Testis (tissue), 3 donors: ENCODE measurements around the gene MRPS14. TPM values are rescaled to one million over a fixed set of nuclear protein-coding genes. Genes with fewer than 3 reads are reported as not detected.
A peak's percentile ranks its signal among the peaks of the same experiment; 100 is the strongest.

Experiments used
- DNase-seq: peaks from one replicate; pipeline ENCODE4 v3.0.0-alpha.2; 2019
- H3K27ac ChIP-seq, 2 donors: fragments of 200-600 bp; sonication (generic); one replicate each; pipeline ENCODE4 v1.5.1; 2019
- H3K27me3 ChIP-seq: fragments of 200-600 bp; sonication (generic); one replicate; pipeline ENCODE4 v1.5.1; 2019
- H3K36me3 ChIP-seq: fragments of 200-600 bp; sonication (generic); one replicate; pipeline ENCODE4 v1.5.1; 2017; ENCODE audit warnings: low read depth; ENCODE audit errors: missing control alignments
- H3K4me1 ChIP-seq: fragments of 200-600 bp; sonication (generic); one replicate; pipeline ENCODE4 v1.5.1; 2019
- H3K4me3 ChIP-seq, 2 donors: fragments of 200-600 bp; sonication (generic); one replicate each; pipeline ENCODE4 v1.5.1; 2017 to 2019
- H3K9me3 ChIP-seq: fragments of 200-600 bp; sonication (generic); one replicate; pipeline ENCODE4 v1.5.1; 2017
- POLR2A ChIP-seq: fragments of 450-650 bp; IDR thresholded peaks from one replicate; pipeline ENCODE4 v1.6.1; 2017; ENCODE audit warnings: antibody characterized with exemption, mild to moderate bottlenecking, moderate library complexity
- WGBS, 2 donors: methylation state at CpG; one replicate each; pipeline ENCODE4 v1.1.5; 2018; 5-methylcytosine and 5-hydroxymethylcytosine counted together
- intact Hi-C: fragments of 100-400 bp; cut with DNase I; formaldehyde crosslinking; loops from one replicate; pipeline ENCODE4 v1.15.1; 2023; ENCODE audit warnings: low total_unique reads
- polyA plus RNA-seq: library from polyadenylated mRNA; stranded (reverse); fragments of 350-450 nt; fragmentation: Illumina TruSeq; extraction: RNeasy Lipid Tissue Mini Kit (QIAGEN cat#74804); gene quantifications from one replicate; pipeline ENCODE4 v1.2.3, GENCODE V29; 2014; ENCODE audit warnings: low read depth, low replicate concordance; ENCODE audit not compliant: insufficient read depth
- total RNA-seq, 2 donors: library from RNA; depleted of rRNA; stranded (reverse); fragments of >200 nt; gene quantifications; one replicate each; pipeline ENCODE4 v1.2.3, GENCODE V29; 2016
- TF ChIP-seq, protein P1 (sequence below), 3 experiments: fragments of 450-650 bp in 2 of 3; fragments of 200-600 bp in 1 of 3; sonication (generic) in 1 of 3; IDR thresholded peaks; one replicate each; pipeline ENCODE4 v1.5.1; 2016 to 2019; ENCODE audit warnings: antibody characterized with exemption in 3 of 3, mild to moderate bottlenecking in 2 of 3, moderate library complexity in 1 of 3

The MRPS14 gene
- total and polyA plus RNA-seq, 3 donors from 2014 or later, result 30.2 to 42.8 (median 31.2) TPM

DNA sequence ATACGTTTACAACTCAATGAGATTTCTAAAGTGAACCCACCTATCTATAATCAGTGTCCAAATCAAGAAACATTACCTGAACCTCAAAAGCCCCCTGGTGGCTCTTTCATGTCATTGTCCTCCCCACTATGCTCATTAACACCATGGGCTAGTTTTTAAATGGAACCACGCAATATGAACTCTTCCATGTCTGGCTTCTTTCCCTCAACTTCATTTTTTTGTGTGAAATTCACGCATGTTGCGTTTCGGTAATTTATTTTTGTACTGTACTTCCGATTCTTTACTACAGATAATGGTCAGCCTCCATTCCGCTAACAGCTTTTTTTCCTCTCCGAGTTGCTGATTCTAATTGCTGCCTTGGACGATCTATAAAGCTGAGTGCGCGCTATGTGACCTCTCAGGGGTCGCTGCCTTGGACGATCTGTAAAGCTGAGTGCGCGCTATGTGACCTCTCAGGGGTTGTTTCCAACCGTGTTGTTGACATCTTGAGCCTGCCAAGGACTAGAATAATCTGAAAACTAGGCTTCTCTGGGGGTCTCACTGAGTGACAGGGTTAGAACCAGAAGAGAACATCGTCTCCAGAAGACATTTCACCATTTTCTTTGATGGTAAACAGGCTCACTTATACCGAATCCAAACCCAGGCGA is 24.5 kb downstream of the MRPS14 start:
- no peaks in the 10 kb centered on the region for H3K36me3 ChIP-seq
- H3K9me3 ChIP-seq, result no peaks in the 10 kb centered on the region
- peak; percentile 48 for DNase-seq
- H3K27me3 ChIP-seq, result no peaks in the 10 kb centered on the region
- peak overlapping the region; percentile 83 to 94 for H3K4me3 ChIP-seq
- intact Hi-C loops, result no loop called here
- peak overlapping the region; percentile 95 to 98 for H3K27ac ChIP-seq
- H3K4me1 ChIP-seq, result peaks cover 5% of the 10 kb centered on the region
- TF ChIP-seq, protein P1, sequence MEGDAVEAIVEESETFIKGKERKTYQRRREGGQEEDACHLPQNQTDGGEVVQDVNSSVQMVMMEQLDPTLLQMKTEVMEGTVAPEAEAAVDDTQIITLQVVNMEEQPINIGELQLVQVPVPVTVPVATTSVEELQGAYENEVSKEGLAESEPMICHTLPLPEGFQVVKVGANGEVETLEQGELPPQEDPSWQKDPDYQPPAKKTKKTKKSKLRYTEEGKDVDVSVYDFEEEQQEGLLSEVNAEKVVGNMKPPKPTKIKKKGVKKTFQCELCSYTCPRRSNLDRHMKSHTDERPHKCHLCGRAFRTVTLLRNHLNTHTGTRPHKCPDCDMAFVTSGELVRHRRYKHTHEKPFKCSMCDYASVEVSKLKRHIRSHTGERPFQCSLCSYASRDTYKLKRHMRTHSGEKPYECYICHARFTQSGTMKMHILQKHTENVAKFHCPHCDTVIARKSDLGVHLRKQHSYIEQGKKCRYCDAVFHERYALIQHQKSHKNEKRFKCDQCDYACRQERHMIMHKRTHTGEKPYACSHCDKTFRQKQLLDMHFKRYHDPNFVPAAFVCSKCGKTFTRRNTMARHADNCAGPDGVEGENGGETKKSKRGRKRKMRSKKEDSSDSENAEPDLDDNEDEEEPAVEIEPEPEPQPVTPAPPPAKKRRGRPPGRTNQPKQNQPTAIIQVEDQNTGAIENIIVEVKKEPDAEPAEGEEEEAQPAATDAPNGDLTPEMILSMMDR (IDR thresholded peaks at IDR 0.05), result peak; percentile 76 to 83 (median 81)
- no peak for TF ChIP-seq POLR2A
- WGBS, 2 donors, result 12 to 16% methylated on average over 18 to 19 of the region's 19 CpGs

DNA sequence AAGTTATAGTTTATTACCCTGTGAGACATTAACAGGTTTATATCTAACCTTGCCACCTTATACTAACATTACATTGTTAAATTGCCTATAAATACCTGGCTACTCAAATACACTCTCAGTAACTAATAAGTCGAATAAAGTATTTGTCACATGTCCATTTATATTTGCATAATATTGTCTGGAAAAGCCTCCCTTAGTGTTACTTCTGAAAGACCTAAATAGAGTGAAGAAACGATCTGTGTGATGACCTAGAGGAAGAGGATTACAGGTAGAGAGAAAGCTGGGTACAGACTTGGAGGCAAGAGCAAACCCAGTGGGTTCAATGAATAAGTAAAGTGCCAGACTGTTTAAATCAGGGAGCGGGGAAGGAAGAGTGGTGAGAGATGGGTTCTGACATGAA is 26.2 kb downstream of the MRPS14 start:
- no peaks in the 10 kb centered on the region for H3K36me3 ChIP-seq
- DNase-seq, result no peak
- H3K27ac ChIP-seq, result no peak overlapping the region
- H3K4me3 ChIP-seq, result no peak overlapping the region
- H3K4me1 ChIP-seq, result no peaks in the 10 kb centered on the region
- H3K27me3 ChIP-seq, result no peaks in the 10 kb centered on the region
- 78 to 80% methylated on average over 3 of the region's 3 CpGs for WGBS, 2 donors
- H3K9me3 ChIP-seq, result no peaks in the 10 kb centered on the region
- TF ChIP-seq, protein P1 (IDR thresholded peaks at IDR 0.05), result no peak
- TF ChIP-seq POLR2A, result no peak
- intact Hi-C loops, result no loop called here

DNA sequence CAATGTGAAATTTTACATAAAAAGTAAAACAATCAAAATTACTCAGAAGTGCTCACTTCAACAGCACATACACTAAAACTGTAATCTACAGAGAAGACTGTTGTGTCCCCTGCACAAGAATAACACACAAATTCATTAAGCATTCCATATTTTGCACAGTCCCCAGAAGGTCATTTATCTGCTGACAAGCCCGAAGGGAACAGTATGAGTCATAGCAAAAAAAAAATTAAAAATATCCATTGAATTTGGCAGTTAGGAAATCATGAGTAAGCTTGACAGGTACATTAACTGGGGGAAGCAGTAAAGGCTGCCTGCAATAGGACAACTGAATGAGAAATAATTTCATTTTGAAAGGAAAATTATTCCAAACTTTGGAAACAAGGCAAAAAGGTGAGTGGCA is 26.7 kb downstream of the MRPS14 start:
- Histone ChIP-seq H3K4me1 (no peaks in the 10 kb centered on the region), H3K27ac (no peak overlapping the region), H3K9me3 (no peaks in the 10 kb centered on the region), H3K4me3 (no peak overlapping the region), H3K36me3 (no peaks in the 10 kb centered on the region), H3K27me3 (no peaks in the 10 kb centered on the region)
- intact Hi-C loops, result no loop called here
- 67 to 73% methylated on average over 1 of the region's 1 CpG for WGBS, 2 donors
- no peak for TF ChIP-seq POLR2A
- TF ChIP-seq, protein P1 (IDR thresholded peaks at IDR 0.05), result no peak
- no peak for DNase-seq

DNA sequence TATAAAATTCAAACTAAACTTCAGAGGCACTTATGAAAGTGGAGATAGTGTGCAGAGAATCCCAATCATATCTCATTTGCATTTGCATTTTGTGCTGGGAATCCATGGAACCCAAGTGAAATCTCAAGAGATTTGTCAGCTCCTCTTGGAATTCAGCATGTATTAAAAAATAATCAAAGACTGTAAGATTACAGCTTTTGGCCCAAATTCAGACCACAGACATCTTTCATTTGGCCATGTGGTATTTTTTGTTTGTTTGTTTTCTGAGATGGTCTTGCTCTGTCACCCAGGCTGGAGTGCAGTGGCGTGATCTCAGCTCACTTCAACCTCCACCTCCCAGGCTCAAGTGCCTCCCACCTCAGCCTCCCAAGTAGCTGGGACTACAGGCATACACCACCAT is 27.3 kb downstream of the MRPS14 start:
- 89 to 95% methylated on average over 1 of the region's 1 CpG for WGBS, 2 donors
- intact Hi-C loops, result no loop called here
- no peak overlapping the region for H3K27ac ChIP-seq

More for the DNA sequence above, 27.3 kb downstream of the MRPS14 start:
- no peaks in the 10 kb centered on the region for H3K36me3 ChIP-seq
- no peaks in the 10 kb centered on the region for H3K9me3 ChIP-seq
- H3K4me1 ChIP-seq, result no peaks in the 10 kb centered on the region
- no peak for DNase-seq
- H3K4me3 ChIP-seq, result no peak overlapping the region
- no peak for TF ChIP-seq POLR2A
- TF ChIP-seq, protein P1 (IDR thresholded peaks at IDR 0.05), result no peak
- H3K27me3 ChIP-seq, result no peaks in the 10 kb centered on the region
